Measurements from ENCODE around the gene TJAP1. TPM values are rescaled to one million over a fixed set of nuclear protein-coding genes. Genes with fewer than 3 reads are reported as not detected.

TJAP1 gene
- total RNA-seq, 2 experiments from 2014 or later: 30.2 to 32.9 TPM

GRCh38 chr6:43467752-43468151 lies 9.6 kb upstream of the TJAP1 start:
- Mint-ChIP-seq H3K27me3 (peaks cover 18% of the 10 kb centered on the region), H3K27ac (no peak overlapping the region), H3K4me1 (ENCODE audit: low read depth) (no peaks in the 10 kb centered on the region), H3K4me3 (no peak overlapping the region), H3K9me3 (no peaks in the 10 kb centered on the region), H3K36me3 (ENCODE audit: low read depth) (no peaks in the 10 kb centered on the region)
- POLR2A ChIA-PET: no interaction called here
- intact Hi-C loops (cut with micrococcal nuclease): no loop called here
- TF ChIP-seq CTCF (IDR thresholded peaks at IDR 0.05): no peak
- CTCF ChIA-PET: interaction anchor here (0.8 kb wide), 1 partner anchor 39 kb away, joined by 3 read pairs; no protein-coding TSS in a partner anchor
- ATAC-seq: no peak
- DNase-seq: no peak

- Mint-ChIP-seq H3K27me3 (peaks cover 18% of the 10 kb centered on the region), H3K4me3 (no peak overlapping the region), H3K27ac (no peak overlapping the region), H3K36me3 (ENCODE audit: low read depth) (no peaks in the 10 kb centered on the region), H3K4me1 (ENCODE audit: low read depth) (no peaks in the 10 kb centered on the region), H3K9me3 (no peaks in the 10 kb centered on the region)
- no peak for TF ChIP-seq CTCF (IDR thresholded peaks at IDR 0.05)
- intact Hi-C loops (cut with micrococcal nuclease): no loop called here
- ATAC-seq (no peak), DNase-seq (no peak)
- ChIA-PET POLR2A (no interaction called here), CTCF (no interaction called here)
These were observed 9.1 kb upstream of the TJAP1 start for GRCh38 chr6:43468240-43468639.

GRCh38 chr6:43468748-43469681 lies 8.4 kb upstream of the TJAP1 start:
- ATAC-seq (no peak), DNase-seq (no peak)
- CTCF ChIA-PET: no interaction called here
- Mint-ChIP-seq H3K4me1 (ENCODE audit: low read depth) (no peaks in the 10 kb centered on the region), H3K27ac (no peak overlapping the region), H3K27me3 (peaks cover 18% of the 10 kb centered on the region), H3K36me3 (ENCODE audit: low read depth) (no peaks in the 10 kb centered on the region), H3K9me3 (no peaks in the 10 kb centered on the region), H3K4me3 (no peak overlapping the region)
- no peak for TF ChIP-seq CTCF (IDR thresholded peaks at IDR 0.05)
- POLR2A ChIA-PET: interaction anchor here (0.9 to 1.0 kb wide), 2 partner anchors 9 to 17 kb away, joined by 3 read pairs; no protein-coding TSS in a partner anchor
- intact Hi-C loops (cut with micrococcal nuclease): no loop called here

- CTCF ChIA-PET: no interaction called here
These were observed 7.4 kb upstream of the TJAP1 start for GRCh38 chr6:43469947-43470346.

More at GRCh38 chr6:43469947-43470346, 7.4 kb upstream of the TJAP1 start:
- Mint-ChIP-seq H3K36me3 (ENCODE audit: low read depth) (no peaks in the 10 kb centered on the region), H3K4me1 (ENCODE audit: low read depth) (no peaks in the 10 kb centered on the region), H3K27ac (no peak overlapping the region), H3K9me3 (no peaks in the 10 kb centered on the region), H3K4me3 (no peak overlapping the region), H3K27me3 (peaks cover 17% of the 10 kb centered on the region)
- no peak for TF ChIP-seq CTCF (IDR thresholded peaks at IDR 0.05)
- POLR2A ChIA-PET: interaction anchor here (0.9 to 1.0 kb wide), 2 partner anchors 10 to 16 kb away, joined by 3 read pairs; no protein-coding TSS in a partner anchor
- intact Hi-C loops (cut with micrococcal nuclease): no loop called here
- no peak for DNase-seq
- no peak for ATAC-seq
